GM18526 (cell line): Measurements from ENCODE around the gene KRTAP5-11.

Experiments used
- POLR2A ChIP-seq: IDR thresholded peaks from 3 replicates; pipeline ENCODE4 v1.6.1; 2011; ENCODE audit not compliant: insufficient read length; ENCODE audit errors: extremely low read depth

Gene KRTAP5-11, protein sequence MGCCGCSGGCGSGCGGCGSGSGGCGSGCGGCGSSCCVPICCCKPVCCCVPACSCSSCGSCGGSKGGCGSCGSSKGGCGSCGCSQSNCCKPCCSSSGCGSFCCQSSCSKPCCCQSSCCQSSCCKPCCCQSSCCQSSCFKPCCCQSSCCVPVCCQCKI

GRCh38 chr11:71582309-71582895, at the start of gene KRTAP5-11:
Gene KRTAP5-11, minus strand, starts transcription at chr11:71582875. Its CDS starts 38 bp downstream, at chr11:71582837.
- no peak for TF ChIP-seq POLR2A

DNA sequence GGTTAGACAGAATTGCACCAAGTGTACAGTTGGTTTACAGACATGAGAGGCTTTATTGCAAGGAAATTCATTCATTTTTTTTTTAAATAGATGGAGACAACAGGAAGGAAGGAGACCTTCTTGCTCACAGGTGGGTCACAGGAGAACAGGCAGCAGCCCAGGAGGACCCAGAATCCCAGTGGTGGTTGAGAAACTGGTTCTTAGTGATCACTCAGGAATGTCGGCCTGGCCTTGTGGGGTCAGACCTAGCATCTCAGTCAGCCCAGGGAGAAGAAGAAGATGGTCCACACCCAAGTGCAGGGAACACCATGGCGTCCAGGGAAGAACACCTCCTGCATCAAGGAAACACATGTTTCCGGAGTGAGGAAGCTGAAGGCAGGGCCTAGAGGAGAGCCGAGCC, 849 bp downstream of the KRTAP5-11 start:
- no peak for TF ChIP-seq POLR2A

DNA sequence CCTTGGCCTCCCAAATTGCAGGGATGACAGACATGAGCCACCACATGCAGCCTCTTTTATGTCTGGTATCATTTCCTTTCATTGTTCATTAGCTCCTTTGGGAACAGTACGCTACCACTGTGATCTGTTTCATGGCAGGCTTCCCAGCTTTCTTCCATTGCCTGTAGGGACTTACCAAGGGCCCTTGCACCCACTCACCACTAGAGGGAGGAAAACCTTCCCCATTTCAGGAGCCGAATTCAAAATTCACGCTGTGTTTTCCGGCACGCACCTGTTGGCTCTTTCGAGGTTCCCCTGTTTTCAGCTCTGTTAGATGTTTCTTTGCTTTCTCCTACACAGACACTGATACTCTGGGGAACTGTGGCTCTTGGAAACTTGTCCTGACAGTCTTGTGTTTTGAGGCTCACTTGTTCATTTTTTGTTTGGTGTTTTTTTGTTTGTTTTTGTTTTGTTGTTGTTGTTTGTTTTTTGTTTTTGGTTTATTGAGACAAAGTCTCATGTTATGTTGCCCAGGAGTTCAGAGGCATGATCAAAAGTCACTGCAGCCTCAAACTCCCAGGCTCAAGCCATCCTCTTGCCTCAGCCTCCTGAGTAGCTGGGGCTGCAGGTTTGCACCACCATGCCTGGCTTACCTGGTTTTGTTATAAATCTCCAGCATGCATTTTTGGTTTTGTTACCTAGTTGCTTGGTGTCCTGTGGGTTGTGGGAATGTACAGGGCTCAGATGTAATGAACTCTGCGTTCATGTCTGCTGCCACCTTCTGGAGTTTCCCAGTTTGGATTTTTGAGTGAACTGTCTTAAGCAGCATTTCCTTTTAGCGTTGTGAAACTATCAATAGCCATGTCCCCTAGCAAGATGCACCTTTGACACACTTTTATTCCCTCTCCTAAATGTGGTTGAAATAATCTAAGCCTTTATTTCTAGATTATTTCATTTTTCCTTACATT, 2.3 kb downstream of the KRTAP5-11 start:
- TF ChIP-seq POLR2A = no peak

DNA sequence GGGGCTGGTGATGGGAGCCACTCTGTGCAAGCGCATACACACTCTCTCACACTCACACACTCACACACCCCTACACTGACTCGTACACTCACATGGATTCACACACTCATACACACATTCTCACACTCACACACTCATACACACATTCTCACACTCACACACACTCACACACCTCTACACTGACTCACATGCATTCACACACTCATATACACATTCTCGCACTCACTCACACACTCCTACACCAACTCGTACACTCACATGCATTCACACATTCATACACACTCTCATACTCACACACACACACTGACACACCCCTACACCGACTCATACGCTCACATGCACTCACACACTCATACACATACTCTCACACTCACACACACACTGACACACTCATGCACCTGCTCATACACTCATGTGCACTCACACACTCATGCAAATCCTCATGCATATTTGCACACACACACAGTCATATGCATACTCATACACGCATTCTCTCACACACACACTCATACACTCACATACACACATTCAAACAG, 5.1 kb downstream of the KRTAP5-11 start:
- TF ChIP-seq POLR2A = no peak

DNA sequence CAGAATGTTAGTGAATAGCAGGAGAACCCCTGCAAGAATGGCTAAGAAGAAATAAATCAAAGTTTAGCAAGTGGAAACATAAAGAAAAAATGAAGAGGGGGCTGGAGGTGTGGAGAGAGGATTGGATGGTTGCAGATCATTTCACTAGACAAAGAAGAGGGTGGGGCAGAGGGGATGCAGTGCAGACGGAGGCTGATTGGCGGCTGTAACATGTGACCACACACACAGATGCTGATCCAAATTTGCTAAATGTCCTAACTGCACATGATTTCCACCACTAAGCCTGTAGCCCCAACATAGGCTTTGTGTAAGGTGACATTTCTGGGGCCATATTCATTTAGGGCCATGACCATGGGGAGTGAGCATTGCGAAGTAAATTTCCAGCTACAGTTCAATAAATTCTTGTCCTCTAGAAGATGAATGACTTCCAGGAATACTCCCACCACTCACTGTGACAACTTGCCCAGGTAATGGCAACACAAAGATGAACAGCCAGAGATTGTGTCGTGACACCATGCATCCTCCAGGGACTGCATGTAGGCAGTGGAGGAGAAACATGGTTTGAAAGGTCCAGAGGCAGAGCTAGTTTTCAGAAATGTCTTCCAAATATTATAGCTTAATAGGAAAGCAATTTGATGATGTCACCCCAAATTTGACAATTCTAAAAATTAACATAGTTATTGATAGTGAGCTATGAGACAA, 6.8 kb downstream of the KRTAP5-11 start:
- TF ChIP-seq POLR2A = no peak

DNA sequence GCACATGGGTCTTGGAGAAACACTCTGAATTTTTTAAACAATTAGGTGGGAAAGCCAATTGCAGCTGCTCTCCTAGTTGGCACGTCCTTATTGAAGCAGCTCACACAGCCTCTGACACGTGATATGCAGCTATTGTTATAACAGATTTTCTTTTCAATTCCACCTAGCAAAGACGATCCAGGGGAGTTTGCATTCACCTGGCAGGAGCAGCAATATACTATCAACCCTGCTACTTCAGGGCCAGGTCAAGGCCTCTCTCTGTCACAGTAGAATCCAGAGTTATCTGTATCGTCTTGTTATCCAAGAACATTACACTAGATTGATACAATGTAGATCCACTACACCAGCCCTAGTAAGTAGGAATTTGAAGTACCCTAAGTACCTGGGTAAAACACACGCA, 8.3 kb downstream of the KRTAP5-11 start:
- TF ChIP-seq POLR2A = no peak

DNA sequence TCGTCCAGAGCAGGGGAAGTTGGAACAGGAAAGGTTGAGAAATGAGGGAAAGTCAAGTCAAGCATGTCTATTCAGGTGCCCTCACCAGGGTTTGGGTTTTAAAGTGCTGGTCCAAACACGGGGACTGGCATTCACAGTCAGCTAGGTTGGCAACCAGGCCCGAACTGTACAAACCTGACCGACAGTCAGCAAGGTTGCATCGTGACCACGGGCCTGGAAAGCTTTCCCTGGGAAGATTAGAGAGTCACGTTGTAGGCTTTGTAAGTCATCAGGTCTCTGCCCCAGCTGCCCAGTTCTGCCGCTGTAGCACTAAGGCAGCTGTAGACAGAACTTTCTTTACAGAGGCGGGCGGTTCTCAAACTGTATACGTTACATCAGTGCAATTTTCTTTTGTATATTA, 9.9 kb downstream of the KRTAP5-11 start:
- no peak for TF ChIP-seq POLR2A

DNA sequence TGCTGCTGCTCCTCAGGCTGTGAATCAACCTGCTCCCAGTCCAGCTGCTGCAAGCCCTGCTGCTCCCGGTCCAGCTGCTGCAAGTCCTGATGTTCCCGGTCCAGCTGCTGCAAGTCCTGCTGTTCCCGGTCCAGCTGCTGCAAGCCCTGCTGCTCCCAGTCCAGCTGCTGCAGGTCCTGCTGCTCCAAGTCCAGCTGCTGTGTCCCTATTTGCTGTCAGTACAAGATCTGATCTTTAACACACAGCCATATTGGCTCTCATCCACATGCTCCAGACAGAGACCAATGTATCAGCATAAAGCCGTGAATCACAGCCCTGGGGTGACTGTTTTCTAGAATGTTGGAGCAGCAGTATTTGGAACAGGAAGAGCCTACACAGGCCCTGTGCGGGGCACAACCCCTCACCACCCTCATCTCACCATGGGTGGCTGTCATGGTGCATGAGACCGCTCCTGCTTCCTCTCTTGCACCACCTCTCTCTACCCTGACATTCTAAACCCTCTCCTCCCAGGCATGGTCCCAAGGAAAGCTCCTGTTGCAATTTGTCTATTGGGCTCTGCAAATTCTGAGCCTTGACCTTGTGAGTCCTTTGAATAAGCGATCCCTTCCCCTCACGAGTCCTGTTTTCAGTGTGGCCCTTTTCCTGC, 13.8 kb downstream of the KRTAP5-11 start:
- TF ChIP-seq POLR2A = no peak

- no peak for TF ChIP-seq POLR2A
Measured at GRCh38 chr11:71566081-71566620, 16.5 kb downstream of the KRTAP5-11 start.

DNA sequence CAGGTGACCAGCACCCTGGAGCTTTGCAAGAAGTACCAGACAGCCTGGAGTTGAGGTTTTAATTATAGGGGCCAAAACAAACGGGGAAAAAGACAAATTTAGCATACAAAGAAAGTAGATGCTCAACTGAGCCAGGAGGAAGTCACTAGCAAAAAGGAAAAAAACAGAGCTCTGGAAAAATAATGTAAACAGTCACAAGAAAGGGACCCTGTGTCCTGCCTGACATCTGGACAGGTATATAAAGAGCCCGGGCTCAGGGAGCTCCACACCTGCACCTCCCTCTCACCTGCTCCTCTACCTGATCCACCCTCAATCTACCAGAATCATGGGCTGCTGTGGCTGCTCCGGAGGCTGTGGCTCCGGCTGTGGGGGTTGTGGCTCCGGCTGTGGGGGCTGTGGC, 17.4 kb downstream of the KRTAP5-11 start, which contains the start of gene KRTAP5-10:
KRTAP5-10 (plus strand) TSS at position 301 of the 400 bp plus-strand sequence; CDS start at position 326, 25 bp downstream.
- no peak for TF ChIP-seq POLR2A

- no peak for TF ChIP-seq POLR2A
Measured at GRCh38 chr11:71564430-71564829, 18.2 kb downstream of the KRTAP5-11 start.

GRCh38 chr11:71563406-71563805, 19.3 kb downstream of the KRTAP5-11 start:
- no peak for TF ChIP-seq POLR2A

GRCh38 chr11:71562120-71562519, 20.6 kb downstream of the KRTAP5-11 start:
- no peak for TF ChIP-seq POLR2A

DNA sequence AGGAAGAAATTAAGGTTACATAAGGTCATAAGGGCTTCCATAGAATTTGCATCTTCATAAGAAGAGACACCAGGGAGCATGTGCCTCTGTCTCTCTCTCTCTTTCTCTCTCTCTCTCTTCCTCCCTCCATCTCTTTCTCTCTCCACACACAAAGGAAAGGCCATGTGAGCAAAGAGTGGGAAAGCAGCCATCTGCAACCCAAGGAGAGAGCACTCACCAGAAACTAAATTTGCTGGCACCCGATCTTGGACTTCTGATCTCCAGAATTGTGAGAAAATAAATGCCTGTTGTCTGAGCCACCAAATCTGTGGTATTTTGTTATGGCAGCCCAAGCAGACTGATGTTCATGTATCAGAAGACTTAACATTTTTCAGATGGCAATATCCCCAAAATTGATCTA, 23.7 kb downstream of the KRTAP5-11 start:
- no peak for TF ChIP-seq POLR2A
